ENCODE measurements around the gene NME3.

Gene NME3

DNA sequence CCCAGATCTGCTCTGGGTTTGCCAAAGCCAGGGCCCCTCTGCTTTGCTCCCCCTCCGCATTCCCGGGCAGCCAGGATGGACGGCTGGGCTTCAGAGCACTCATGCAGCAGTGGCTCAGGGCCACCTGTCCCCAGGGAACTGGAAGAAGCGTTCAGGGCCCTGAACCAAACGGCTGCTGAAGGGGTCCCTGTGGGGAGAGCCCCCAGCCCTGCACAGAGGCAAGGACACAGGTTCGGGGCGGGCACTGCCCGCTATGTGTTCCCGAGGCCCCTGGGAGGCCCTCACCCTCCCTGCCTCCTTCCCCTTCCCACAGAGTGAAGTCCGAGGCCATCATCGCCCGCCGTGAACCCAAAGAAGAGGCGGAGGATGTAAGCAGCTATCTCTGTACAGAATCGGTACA, 10.4 kb downstream of the NME3 start:
- Histone ChIP-seq H3K4me3 (ENCODE audit: low read depth in 1 of 2, low read length in 1 of 2) (no peak overlapping the region), H3K36me3 (peaks cover 94% of the 10 kb centered on the region), H3K27me3 (no peaks in the 10 kb centered on the region), H3K4me1 (ENCODE audit: control insufficient read depth in 1 of 2, insufficient read depth in 1 of 2, low read depth in 1 of 2, low read length in 1 of 2) (no peaks in the 10 kb centered on the region), H3K9me3 (no peaks in the 10 kb centered on the region), H3K27ac (no peak overlapping the region)
- TF ChIP-seq CTCF (IDR thresholded peaks at IDR 0.05), result no peak

- no peak overlapping the region for H3K4me3 ChIP-seq (ENCODE audit: low read depth in 1 of 2, low read length in 1 of 2)
- H3K4me1 ChIP-seq (ENCODE audit: control insufficient read depth in 1 of 2, insufficient read depth in 1 of 2, low read depth in 1 of 2, low read length in 1 of 2), result no peaks in the 10 kb centered on the region
- peaks cover 80% of the 10 kb centered on the region for H3K36me3 ChIP-seq
- no peaks in the 10 kb centered on the region for H3K9me3 ChIP-seq
- no peaks in the 10 kb centered on the region for H3K27me3 ChIP-seq
- no peak for TF ChIP-seq CTCF (IDR thresholded peaks at IDR 0.05)
- H3K27ac ChIP-seq, result no peak overlapping the region
Measured at GRCh38 chr16:1759511-1759910, 11.8 kb downstream of the NME3 start.

DNA sequence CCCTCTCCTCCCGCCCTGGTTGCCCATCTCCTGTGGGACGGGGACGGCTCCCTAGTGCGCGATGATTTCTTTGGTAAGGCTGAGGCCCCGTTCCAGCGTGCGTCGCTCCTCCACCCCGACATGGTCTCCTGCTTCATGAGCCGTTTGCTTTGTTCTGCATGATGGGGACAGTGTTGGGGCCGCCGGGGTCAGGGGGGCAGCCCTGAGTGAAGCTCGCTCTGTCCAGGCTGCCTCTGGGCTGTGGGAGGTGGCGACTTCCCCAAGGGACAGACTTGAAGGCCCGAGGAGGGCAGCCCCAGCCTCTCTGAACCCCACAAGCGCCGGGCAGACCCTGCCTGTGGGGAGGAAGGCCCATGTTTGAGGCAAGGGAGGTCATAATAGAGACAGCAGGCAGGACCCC, 12.4 kb downstream of the NME3 start:
- peaks cover 78% of the 10 kb centered on the region for H3K36me3 ChIP-seq
- no peak for TF ChIP-seq CTCF (IDR thresholded peaks at IDR 0.05)
- H3K4me3 ChIP-seq (ENCODE audit: low read depth in 1 of 2, low read length in 1 of 2), result no peak overlapping the region

GRCh38 chr16:1757714-1758461, 13.5 kb downstream of the NME3 start:
- no peaks in the 10 kb centered on the region for H3K4me1 ChIP-seq (ENCODE audit: control insufficient read depth in 1 of 2, insufficient read depth in 1 of 2, low read depth in 1 of 2, low read length in 1 of 2)
- H3K27me3 ChIP-seq, result no peaks in the 10 kb centered on the region
- H3K9me3 ChIP-seq, result no peaks in the 10 kb centered on the region
- peaks cover 73% of the 10 kb centered on the region for H3K36me3 ChIP-seq
- no peak overlapping the region for H3K27ac ChIP-seq
- TF ChIP-seq CTCF (IDR thresholded peaks at IDR 0.05), result no peak
- no peak overlapping the region for H3K4me3 ChIP-seq (ENCODE audit: low read depth in 1 of 2, low read length in 1 of 2)

More for the DNA sequence above, 12.4 kb downstream of the NME3 start:
- Histone ChIP-seq H3K4me1 (ENCODE audit: control insufficient read depth in 1 of 2, insufficient read depth in 1 of 2, low read depth in 1 of 2, low read length in 1 of 2) (no peaks in the 10 kb centered on the region), H3K27ac (no peak overlapping the region), H3K9me3 (no peaks in the 10 kb centered on the region), H3K27me3 (no peaks in the 10 kb centered on the region)

DNA sequence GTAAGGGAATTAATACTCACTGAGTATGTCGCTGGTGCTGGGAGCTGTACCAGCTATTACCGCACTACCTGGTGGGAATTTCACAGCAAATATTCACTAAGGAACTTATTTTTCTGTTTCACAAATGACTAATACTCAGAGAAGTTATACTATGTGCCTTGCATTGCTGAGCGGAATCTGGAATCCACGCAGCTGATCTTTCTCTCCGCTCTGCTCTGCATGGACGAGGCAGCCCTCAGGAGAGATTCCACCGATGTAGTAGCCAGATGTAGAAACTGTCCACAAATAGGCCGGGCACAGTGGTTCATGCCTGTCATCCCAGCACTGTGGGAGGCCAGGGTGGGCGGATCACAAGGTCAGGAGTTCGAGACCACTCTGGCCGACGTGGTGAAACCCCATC, 17.1 kb downstream of the NME3 start:
- Histone ChIP-seq H3K9me3 (no peaks in the 10 kb centered on the region), H3K4me1 (ENCODE audit: control insufficient read depth in 1 of 2, insufficient read depth in 1 of 2, low read depth in 1 of 2, low read length in 1 of 2) (no peaks in the 10 kb centered on the region), H3K27ac (no peak overlapping the region), H3K27me3 (no peaks in the 10 kb centered on the region), H3K4me3 (ENCODE audit: low read depth in 1 of 2, low read length in 1 of 2) (no peak overlapping the region), H3K36me3 (peaks cover 69% of the 10 kb centered on the region)
- no peak for TF ChIP-seq CTCF (IDR thresholded peaks at IDR 0.05)
